Measurements from ENCODE around the gene ABCC4. TPM values are rescaled to one million over a fixed set of nuclear protein-coding genes. Genes with fewer than 3 reads are reported as not detected.
A peak's percentile ranks its signal among the peaks of the same experiment; 100 is the strongest.

Gene ABCC4
- total and polyA plus RNA-seq, 4 donors = 0.74 to 22.5 (median 2.0) TPM

DNA sequence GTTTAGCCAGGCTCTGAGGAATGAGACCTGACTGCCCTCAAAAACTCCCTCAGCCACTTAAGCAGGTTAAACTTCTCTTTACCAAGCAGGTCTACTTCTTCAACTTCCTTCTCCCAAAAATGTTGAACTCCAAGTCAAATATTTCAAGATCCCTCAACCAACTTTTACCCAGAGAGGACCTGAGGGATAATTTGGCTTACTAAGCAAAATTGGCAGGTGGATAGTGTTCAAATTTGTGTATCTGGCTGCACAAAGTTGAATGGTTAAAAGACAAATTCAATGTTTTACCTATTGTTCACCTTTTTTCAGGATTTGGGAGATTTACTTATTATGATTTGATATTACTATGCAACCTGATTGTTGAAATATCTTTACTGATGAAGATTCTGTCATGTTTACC, 296.0 kb downstream of the ABCC4 start:
- TF ChIP-seq FOXA1 (IDR thresholded peaks at IDR 0.05) (no peak), HNF4G (IDR thresholded peaks at IDR 0.05) (no peak), CTCF (IDR thresholded peaks at IDR 0.05; ENCODE audit: low read depth, low read length, missing input control) (no peak), TAF1 (conservative IDR thresholded peaks at IDR 0.05) (no peak), EGR1 (IDR thresholded peaks at IDR 0.05; ENCODE audit: low read depth in 2 of 2) (no peak)
- TF ChIP-seq, protein P1, sequence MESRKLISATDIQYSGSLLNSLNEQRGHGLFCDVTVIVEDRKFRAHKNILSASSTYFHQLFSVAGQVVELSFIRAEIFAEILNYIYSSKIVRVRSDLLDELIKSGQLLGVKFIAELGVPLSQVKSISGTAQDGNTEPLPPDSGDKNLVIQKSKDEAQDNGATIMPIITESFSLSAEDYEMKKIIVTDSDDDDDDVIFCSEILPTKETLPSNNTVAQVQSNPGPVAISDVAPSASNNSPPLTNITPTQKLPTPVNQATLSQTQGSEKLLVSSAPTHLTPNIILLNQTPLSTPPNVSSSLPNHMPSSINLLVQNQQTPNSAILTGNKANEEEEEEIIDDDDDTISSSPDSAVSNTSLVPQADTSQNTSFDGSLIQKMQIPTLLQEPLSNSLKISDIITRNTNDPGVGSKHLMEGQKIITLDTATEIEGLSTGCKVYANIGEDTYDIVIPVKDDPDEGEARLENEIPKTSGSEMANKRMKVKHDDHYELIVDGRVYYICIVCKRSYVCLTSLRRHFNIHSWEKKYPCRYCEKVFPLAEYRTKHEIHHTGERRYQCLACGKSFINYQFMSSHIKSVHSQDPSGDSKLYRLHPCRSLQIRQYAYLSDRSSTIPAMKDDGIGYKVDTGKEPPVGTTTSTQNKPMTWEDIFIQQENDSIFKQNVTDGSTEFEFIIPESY (IDR thresholded peaks at IDR 0.05) = no peak
- Histone ChIP-seq H3K27me3 (ENCODE audit: control insufficient read depth in 4 of 4, insufficient read depth in 4 of 4, low read length in 3 of 4) (peaks cover 0 to 10% (median 2%) of the 10 kb centered on the region in 4 donors), H3K4me3 (ENCODE audit: low read depth in 1 of 3, low read length in 3 of 3) (no peak overlapping the region)

DNA sequence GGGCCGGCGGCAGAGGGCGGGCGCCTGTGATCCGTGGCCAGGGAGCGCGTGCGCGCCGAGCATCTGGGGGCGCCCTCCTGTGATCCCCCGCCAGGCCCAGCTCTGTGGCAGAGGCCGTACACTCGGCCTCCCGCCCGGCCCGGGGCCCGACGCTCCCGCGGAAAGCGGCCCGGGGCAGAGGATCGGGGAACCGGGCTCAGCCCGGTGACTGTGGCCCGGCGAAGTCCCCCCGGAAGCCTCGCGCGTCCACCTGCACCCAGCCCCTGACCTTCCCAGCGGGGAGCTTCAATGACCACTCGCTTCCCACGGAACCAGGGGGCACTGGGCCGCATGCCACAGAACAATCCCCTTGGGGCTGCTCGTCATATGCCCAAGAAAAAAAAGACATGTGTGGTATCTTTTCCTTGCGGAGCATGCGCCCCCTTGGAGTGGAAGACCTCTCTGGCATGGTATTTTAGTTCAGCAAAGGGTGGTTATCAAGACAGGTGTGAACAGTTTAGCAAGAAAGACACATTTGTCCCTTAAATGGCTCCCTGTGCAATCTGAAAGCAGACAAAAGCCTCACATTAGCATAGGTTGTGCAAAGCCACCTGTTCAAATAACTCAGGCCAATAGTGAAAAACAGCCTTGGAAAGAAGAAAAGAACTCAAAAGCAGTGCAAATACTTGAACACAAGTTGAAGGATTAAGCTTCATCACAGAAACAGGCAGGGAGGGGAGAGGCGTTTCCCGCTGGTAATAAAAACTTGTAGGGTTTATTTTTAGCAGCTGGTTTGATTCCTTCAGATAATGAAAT, 298.0 kb downstream of the ABCC4 start:
- 10% methylated on average over 41 of the region's 41 CpGs for WGBS
- no peak overlapping the region for H3K9ac ChIP-seq (ENCODE audit: low read depth in 1 of 2, low read length in 2 of 2)
- no peak overlapping the region for H3K27ac ChIP-seq (ENCODE audit: low read depth in 1 of 2, low read length in 2 of 2)

More for the DNA sequence above, 296.0 kb downstream of the ABCC4 start:
- no peaks in the 10 kb centered on the region for H3K9me3 ChIP-seq (ENCODE audit: control insufficient read depth in 4 of 4, low read length in 3 of 4)
- peaks cover 0 to 7% (median under 1%) of the 10 kb centered on the region in 4 donors for H3K4me1 ChIP-seq (ENCODE audit: control insufficient read depth in 4 of 4, insufficient read depth in 4 of 4, low read length in 3 of 4)
- no peak overlapping the region for H3K27ac ChIP-seq (ENCODE audit: low read depth in 1 of 2, low read length in 2 of 2)
- DNase-seq (ENCODE audit: low spot score) = no peak
- H3K9ac ChIP-seq (ENCODE audit: low read depth in 1 of 2, low read length in 2 of 2) = no peak overlapping the region
- H3K36me3 ChIP-seq (ENCODE audit: control insufficient read depth in 4 of 4, insufficient read depth in 3 of 4, low read depth in 1 of 4, low read length in 3 of 4) = no peaks in the 10 kb centered on the region

More for the DNA sequence above, 298.0 kb downstream of the ABCC4 start:
- H3K27me3 ChIP-seq (ENCODE audit: control insufficient read depth in 4 of 4, insufficient read depth in 4 of 4, low read length in 3 of 4) = peaks cover 0 to 10% (median 2%) of the 10 kb centered on the region in 4 donors
- TF ChIP-seq MAX (IDR thresholded peaks at IDR 0.05) = no peak
- TF ChIP-seq, protein P1 (IDR thresholded peaks at IDR 0.05) = no peak
- no peak for TF ChIP-seq TAF1 (conservative IDR thresholded peaks at IDR 0.05)
- TF ChIP-seq RXRA (IDR thresholded peaks at IDR 0.05) = no peak
- no peak for TF ChIP-seq SP1 (IDR thresholded peaks at IDR 0.05)
- TF ChIP-seq NR2F2 (IDR thresholded peaks at IDR 0.05) = no peak
- no peak for TF ChIP-seq JUND (IDR thresholded peaks at IDR 0.05)
- no peak for TF ChIP-seq FOXA1 (IDR thresholded peaks at IDR 0.05)
- no peak for TF ChIP-seq REST (IDR thresholded peaks at IDR 0.05)
- TF ChIP-seq YY1 (IDR thresholded peaks at IDR 0.05) = no peak
- TF ChIP-seq EGR1 (IDR thresholded peaks at IDR 0.05; ENCODE audit: low read depth in 2 of 2) = no peak
- H3K4me3 ChIP-seq (ENCODE audit: low read depth in 1 of 3, low read length in 3 of 3) = peak overlapping the region in 1 of 3 donors; percentile 14
- H3K36me3 ChIP-seq (ENCODE audit: control insufficient read depth in 4 of 4, insufficient read depth in 3 of 4, low read depth in 1 of 4, low read length in 3 of 4) = no peaks in the 10 kb centered on the region
- no peak for DNase-seq (ENCODE audit: low spot score)
- H3K4me1 ChIP-seq (ENCODE audit: control insufficient read depth in 4 of 4, insufficient read depth in 4 of 4, low read length in 3 of 4) = peaks cover 0 to 7% (median under 1%) of the 10 kb centered on the region in 4 donors
- no peaks in the 10 kb centered on the region for H3K9me3 ChIP-seq (ENCODE audit: control insufficient read depth in 4 of 4, low read length in 3 of 4)
